Thyroid gland (tissue), 4 donors: ENCODE results near the gene RUSC1.

Experiments used
- CTCF ChIP-seq, 6 experiments: fragments of 200-600 bp in 3 of 6; fragments of 450-650 bp in 3 of 6; sonication (generic) in 3 of 6; IDR thresholded peaks; one replicate each; pipeline ENCODE4 v1.5.1; 2016 to 2019; ENCODE audit warnings: antibody characterized with exemption in 6 of 6, mild to moderate bottlenecking in 2 of 6, inconsistent platforms in 1 of 6, moderate library complexity in 1 of 6
- POLR2A ChIP-seq, 2 donors: fragments of 450-650 bp; IDR thresholded peaks; one replicate each; pipeline ENCODE4 v1.6.1; 2017; ENCODE audit warnings: antibody characterized with exemption in 2 of 2, mild to moderate bottlenecking in 2 of 2, moderate library complexity in 1 of 2

GRCh38 chr1:155297384-155297783 is 23.3 kb upstream of the RUSC1 start:
- no peak for TF ChIP-seq CTCF (IDR thresholded peaks at IDR 0.05)
- TF ChIP-seq POLR2A (IDR thresholded peaks at IDR 0.05) = no peak
